CD4-positive, alpha-beta T cell treated with Interleukin-21 for 1 hour (primary cell): ENCODE results near the gene NANS.
A peak's percentile ranks its signal among the peaks of the same experiment; 100 is the strongest.
"Not testable (repeated sequence)": the region's sequence is repeated elsewhere in the genome, so short reads cannot be mapped to it uniquely, and the experiment has no call there.

Source experiments
- DNase-seq: peaks from one replicate; pipeline ENCODE4 v3.0.0-alpha.2; 2020

Gene NANS

DNA sequence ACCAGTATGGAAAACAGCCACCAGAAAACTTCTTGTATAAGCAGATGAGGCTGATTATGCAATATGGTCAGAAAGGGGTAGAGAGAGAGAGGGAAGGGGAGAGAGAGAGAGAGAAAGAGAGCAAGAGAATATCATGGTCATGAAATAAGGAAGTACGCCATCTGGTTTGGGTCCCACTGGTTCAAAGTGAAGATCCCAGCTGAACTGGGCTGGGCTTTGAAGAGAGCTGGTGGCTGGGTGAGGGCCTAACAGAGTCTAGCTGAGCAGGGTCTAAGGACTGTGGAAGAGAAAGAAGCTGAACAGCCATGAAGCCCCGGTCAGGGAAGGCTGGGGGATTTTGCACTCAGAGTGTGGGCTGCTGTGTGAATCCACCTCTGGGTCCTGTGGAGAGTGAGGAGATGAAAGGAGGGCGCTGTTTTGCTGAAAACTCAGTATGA lies 47.9 kb downstream of the NANS start:
- no peak for DNase-seq

DNA sequence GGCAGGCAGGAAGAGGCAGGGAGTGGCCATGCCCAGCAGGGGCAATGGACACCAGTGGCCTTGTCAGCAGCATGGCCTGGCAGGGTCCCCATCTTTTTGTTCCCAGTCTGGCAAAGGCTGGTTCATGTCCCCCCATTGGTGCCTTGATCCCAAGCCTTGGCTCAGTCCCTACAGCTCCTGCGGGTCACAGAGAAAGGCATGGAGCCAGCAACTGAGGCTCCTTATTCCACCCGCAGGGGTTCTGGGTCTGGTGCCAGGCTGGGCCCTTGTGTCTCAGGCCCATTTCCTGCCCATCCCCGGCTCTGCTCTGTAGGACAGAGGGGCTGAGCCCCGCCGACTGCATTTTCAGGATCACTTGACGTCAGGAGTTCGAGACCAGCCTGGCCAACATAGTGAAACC lies 48.5 kb downstream of the NANS start:
- DNase-seq = no peak

DNA sequence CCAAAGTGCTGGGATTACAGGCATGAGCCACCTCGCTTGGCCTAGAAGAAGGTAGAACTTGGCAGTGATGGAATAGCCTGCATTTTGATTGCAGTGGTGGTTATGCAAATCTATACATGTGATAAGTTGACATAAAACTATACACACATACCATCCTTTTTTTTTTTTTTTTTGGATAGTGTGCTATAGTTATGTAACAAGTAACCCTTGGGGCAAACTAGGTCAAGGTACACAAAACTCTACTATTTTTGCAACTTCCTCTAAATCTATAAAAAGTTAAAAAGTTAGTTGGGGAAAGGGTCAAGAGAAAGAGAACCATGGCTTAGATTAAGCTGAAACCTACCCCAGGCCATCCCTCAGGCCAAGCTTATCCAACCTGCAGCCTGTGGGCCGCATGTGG lies 51.4 kb downstream of the NANS start:
- no peak for DNase-seq

DNA sequence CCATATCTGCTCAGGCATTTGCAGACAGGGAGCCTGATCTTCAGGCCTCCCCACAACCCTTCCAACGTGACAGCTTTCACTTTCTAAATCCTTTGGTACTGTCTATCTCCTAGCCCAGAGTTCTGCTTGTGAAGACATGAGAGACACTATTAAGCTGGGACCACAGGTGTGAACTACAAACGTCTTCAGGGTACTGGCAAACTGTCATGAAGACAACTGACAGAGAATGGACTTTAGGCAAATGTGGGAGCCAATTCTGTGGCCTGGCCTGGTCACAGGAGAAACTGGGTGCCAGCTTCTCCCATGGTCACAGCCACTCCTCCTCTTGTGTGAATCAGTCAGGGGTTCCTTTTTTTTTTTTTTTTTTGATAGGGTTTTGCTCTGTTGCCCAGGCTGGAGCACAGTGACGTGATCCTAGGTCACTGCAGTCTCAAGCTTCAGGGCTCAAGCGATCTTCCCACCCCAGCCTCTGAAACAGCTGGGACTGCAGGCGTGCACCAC lies 52.0 kb downstream of the NANS start:
- peak; percentile 73 for DNase-seq

DNA sequence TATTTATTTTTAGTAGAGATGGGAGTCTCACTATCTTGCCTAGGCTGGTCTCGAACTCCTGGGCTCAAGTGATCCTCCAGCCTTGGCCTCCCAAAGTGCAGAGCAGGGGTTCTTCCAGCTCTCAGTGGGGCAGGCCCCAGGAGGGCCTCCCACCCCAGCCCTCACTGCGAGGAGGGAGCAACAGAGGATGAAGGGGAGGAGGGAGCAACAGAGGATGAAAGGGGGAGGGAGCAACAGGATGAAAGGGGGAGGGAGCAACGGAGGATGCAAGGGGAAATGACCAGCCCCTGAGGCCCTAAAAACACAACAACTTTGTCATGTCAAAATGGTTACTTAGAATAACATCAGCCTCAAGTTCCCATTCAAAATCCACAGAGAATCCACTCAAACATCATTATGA lies 52.5 kb downstream of the NANS start:
- DNase-seq = no peak

DNA sequence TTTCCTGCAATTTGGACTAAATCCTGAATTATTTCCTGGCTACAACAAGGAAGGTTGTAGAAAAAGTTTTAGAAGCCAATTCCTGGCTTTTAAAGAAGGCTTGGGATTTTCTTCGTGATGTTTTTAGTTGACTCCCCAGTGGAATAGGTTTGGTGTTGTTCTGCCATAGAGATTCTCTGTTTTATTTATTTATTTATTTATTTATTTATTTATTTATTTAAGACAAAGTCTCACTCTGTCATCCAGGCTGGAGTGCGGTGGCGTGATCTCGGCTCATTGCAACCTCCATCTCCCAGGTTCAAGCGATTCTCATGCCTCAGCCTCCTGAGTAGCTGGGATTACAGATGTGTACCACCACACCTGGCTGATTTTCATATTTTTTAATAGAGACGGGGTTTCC lies 60.6 kb downstream of the NANS start:
- not testable (repeated sequence) for DNase-seq

DNA sequence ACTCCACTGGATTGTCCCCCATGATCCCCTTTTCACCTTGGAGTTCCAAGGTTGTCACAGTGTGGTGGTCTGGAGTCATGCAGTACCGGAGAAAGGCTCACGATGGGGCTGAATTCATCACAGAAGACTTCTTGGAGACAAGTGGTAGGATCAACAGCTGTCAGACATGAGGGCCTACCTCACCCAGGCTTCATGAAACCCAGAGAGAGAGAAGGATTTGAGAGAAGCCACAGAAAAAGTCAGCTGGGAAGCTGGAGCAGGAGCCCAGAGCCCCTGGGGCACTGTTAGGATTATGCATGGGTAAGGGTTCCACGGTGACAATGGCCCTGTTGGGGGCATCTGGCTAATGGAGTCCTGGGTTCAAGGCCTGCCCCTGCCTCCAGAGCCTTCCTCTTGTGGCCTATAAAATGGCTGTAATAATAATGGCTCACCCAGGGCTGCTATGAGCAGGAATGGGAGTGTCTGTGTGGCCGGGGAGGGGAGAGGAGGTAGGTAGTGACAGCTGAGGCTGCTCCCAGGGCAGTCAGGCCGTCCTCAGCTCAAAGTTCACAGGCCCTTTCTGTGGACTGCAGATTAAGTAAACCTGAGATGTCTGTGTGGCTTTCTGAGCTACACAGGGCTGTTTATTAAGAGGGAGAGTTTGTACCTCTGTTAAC lies 61.6 kb downstream of the NANS start:
- DNase-seq = peak; percentile 71

DNA sequence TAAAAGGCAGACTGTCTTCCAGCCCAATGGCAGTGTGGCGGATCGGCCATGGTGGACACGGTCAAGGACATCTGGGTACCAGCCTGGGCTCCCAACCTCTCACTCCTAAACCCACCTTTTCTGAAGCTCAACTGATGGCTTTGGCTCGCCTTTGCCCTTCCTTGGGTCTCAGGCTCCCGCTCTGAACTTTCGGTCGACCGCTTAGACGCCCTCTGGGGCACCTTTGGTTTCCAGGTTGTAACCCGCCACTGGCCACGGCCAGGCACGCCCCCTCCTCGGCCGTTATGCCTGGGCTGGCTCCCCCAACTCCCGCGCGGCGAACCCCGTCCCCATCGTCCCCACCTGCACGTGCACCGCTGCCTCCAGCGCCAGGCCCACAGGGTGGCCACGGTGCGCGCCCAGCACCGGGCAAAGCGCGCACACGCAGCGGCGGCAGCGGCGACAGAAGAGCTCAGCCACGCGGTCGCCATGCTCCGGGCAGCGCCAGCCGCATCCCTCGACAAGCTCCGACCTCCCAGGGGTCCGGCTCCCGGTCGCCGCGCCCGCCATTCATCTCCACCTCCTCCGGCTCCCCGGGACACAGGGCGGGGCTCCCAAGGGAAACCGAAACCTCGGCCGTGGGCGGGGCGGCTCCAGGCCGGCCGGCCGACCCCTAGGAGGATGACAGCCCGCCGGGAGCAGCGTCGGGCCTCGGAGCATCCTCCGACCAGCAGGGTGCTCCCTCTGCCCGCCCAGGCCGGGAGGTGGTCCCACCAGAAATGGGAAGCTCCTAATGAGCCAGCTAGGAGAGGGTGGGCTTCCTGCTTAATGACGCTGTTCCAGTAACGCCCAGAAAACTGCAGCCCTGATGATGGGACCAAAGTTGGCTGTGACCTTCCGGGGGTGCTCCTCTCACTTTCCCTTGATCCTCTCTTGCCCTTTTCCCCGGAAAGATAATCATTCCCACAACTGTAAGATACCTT lies 62.4 kb downstream of the NANS start, which contains the start of gene TRIM14:
Gene TRIM14 (minus strand): TSS at position 583 of the 962 bp plus-strand sequence. CDS start 34 bp downstream, at position 549.
- peak; percentile 59 for DNase-seq

DNA sequence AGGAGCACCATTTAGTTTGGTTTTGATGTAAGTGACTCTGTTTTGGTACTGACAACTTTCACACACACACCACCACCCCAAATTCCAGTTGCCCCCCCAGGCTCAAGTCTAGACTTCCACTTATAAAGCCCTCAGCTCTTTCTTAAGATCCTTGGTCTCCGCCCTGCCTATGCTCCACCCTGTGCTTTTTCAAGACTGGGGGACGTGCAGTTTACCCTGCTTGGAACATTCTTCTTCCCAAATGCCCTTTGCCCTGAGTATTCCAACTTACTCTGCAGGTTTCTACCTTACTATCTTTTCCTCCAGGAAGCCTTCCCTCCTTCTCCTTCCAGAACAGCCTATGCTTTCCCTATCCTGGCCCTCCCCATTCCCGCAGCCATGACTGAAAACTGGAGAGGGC lies 63.9 kb downstream of the NANS start:
- DNase-seq = no peak

DNA sequence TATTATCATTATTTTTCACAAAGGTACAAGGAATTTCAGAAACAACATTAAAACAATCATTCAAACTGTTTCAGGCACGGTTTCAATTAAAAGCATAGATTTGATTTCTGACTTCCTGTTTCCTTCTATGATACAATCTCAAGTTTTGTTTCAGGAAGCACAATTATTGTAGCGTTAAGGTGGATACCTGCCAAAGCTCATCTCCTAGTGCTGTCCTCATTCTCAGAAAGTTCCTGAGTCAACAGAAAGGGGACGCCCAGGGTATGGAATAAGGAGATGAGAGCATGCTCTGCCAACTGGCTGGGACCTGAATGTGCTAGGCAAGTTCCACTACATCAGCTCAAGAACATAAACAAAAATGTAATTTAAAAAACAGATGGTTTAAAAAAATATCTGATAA lies 64.5 kb downstream of the NANS start:
- DNase-seq = peak; percentile 30

DNA sequence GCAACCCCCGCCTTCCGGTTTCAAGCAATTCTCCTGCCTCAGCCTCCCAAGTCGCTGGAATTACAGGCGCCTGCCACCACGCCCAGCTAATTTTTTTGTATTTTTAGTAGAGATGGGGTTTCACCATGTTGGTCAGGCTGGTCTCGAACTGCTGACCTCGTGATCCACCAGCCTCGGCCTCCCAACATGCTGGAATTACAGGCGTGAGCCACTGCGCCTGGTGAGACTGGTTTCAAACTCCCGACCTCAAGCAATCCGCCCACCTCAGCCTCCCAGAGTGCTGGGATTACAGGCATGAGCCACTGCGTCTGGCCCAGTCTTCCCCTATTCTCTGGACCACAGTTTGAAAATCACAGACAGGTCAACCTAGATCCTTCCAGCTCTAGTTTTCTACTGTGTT lies 67.6 kb downstream of the NANS start:
- DNase-seq = not testable (repeated sequence)

DNA sequence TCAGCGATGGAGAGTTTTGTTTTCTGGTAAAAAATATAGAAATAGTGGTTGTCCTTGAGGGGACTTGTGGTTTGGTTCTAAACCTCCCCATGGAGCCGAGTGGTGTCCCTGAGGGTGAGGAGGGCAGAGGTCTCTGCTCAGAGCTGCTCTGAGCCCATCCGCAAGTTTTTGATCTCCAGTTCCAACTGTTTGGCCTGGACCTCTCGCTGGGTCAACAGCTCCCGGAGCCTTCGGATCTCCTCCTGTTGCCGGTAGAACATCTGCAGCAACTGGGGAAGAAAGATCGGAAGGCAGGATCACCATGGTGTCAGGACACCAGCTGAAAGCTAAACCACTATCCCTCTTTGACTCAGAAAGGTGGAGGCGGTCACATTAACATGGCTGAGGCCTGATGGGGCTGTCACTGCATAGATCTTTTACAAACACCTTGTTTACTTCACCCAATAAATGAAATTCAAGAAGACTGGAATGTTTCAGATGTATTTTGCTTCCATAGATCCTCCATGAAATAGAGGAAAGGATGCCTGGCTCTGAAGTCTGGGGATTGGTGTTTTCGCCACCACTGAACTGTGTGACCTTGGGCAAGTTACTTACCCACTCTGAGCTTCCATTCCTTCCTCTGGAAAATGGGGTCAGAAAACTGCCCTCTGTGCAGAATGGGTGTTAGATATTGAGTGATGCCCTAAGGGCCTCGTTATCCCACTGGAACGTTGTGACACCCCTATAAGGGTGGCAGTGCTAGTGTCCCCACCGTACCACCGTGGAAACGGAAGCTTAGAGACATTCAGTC lies 68.3 kb downstream of the NANS start:
- no peak for DNase-seq

DNA sequence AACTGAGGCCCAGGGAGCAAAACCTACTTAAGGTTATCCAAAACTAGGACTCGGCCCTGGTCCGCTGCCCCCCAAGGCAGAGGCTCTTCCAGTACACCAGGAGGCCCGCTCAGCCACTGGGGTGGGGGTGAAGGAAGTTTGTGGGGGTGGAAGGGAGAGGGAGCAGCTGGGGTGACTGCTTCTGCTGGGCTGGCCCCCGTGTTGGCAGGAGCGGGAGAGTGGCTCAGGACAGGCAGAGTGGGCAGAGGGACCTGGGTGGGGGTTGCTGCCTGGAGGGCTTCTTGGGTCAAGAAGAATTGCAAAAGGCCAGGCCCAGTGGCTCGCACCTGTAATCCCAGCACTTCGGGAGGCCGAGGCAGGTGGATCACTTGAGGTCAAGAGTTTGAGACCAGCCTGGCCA lies 70.7 kb downstream of the NANS start:
- DNase-seq = no peak

DNA sequence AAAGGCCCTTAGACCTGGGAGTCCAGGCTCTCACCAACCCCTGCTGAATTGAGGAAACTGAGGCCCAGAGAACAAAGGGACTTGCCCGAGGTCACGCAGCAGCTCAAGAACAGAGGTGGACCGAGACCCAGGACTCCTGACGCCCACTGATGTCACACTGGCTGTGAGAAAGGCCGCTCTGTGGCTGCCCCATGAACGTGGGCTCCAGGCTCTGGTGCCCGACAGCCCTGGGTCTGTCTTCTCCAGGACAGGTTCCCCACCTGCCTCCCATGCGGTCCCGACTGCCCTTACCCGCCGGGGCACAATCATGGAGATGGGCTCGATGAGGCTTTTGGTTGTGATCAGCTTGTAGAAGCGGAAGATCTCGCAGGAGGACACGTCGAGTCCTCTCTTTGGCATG lies 71.8 kb downstream of the NANS start:
- DNase-seq = no peak

DNA sequence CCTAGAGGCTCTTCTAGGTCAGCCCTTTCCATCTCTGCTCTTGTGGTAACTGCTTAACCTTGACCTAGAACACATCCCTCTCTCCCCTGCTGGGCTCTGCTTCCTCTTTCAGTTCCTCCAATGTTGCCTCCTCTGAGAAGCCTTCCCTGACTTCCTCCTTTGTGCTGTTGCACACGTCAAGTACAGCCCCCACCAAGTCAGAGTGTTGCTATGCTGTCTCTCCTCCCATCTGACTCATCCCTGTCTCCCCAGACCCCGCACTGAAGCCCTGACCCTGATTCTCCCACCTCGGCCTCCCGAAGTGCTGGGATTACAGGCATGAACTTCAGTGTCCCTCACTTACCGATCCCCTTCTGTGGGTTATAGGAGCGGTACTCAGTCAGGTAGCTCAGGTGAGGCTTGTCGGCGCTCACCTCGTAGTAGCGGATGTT lies 72.9 kb downstream of the NANS start:
- DNase-seq = no peak

DNA sequence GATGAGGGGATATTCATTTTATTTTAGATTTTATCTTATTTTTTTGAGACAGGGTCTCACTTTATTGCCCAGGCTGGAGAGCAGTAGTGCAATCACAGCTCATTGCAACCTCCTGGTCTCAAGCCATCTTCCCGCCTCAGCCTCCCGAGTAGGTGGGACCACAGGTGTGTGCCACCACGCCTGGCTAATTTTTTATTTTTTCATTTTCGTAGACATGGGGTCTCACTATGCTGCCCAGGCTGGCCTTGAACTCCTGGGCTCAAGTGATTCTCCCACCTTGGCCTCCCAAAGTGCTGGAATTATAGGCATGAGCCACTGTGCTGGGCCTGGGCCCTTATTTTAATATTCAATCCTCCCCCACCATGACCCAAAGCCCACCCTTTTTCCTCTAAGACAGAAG lies 73.5 kb downstream of the NANS start:
- DNase-seq = not testable (repeated sequence)

DNA sequence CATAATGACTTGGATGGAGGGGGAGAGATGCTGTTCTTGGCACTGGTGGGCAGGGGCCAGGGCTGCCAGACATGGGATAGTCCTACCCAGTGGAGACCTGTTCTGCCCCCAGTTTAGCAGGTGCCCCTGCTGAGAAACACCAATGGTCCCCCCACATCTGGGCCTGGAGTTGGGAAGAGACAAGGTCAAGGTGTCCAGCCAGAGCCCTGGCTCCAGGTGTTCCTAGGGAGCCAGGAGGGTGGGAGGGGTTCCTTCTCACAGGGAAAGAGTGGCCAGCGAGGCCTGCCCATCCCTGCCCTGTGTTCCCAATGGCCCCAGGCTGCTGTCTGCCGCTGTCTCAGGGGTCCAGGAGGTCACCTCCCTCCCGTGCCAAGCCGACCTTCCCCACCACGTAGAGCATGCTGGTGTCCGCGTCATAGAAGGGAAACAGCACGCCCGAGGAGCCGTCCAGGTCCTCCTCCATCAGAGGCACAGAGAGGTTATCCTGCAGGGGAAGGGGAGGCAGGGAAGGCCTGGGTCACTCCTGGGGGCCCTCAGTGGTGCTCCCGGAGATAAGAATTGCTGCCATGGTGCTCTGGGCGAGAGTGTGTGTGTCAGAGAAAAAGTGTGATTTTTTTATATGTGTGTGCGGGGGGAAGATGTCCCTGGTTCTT lies 74.2 kb downstream of the NANS start:
- no peak for DNase-seq

DNA sequence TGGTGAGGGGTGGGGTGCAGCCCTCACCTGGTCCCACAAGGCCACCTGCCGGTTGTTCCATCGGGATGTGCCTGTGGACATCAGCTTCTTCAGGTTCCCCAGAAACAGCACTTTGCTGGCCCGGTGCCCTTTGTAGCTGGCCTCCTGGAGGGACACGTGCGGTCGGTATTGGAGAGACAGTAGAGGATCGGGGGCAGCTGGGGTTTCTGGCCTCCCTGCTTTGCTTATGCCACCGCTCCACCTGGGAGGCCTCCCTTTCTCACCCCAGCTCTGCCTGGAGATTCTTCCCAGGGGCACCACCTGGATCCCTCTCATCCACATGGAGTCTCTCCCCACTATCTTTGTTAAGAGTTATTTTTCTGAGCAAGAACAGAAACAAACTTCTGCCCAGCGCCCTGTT lies 75.6 kb downstream of the NANS start:
- DNase-seq = no peak
